Suprapubic skin (tissue), 4 donors: ENCODE data around the gene HIP1. TPM values are rescaled to one million over a fixed set of nuclear protein-coding genes. Genes with fewer than 3 reads are reported as not detected.

Experiments used
- DNase-seq, 2 donors: peaks; one replicate each; pipeline ENCODE4 v3.0.0-alpha.2; 2019; ENCODE audit warnings: low spot score in 2 of 2
- H3K27ac ChIP-seq: fragments of 200-600 bp; sonication (generic); one replicate; pipeline ENCODE4 v1.5.1; 2019
- H3K27me3 ChIP-seq: fragments of 200-600 bp; sonication (generic); one replicate; pipeline ENCODE4 v1.5.1; 2019
- H3K36me3 ChIP-seq: fragments of 200-600 bp; sonication (generic); one replicate; pipeline ENCODE4 v1.5.1; 2019
- H3K4me1 ChIP-seq: fragments of 200-600 bp; sonication (generic); one replicate; pipeline ENCODE4 v1.5.1; 2019
- H3K4me3 ChIP-seq: fragments of 200-600 bp; sonication (generic); one replicate; pipeline ENCODE4 v1.5.1; 2019; ENCODE audit warnings: mild to moderate bottlenecking
- H3K9me3 ChIP-seq: fragments of 200-600 bp; sonication (generic); one replicate; pipeline ENCODE4 v1.5.1; 2019
- CTCF ChIP-seq, 2 donors: fragments of 200-600 bp in 1 of 2; fragments of 450-650 bp in 1 of 2; sonication (generic) in 1 of 2; IDR thresholded peaks; one replicate each; pipeline ENCODE4 v1.5.1; 2016 to 2019; ENCODE audit warnings: antibody characterized with exemption in 2 of 2, mild to moderate bottlenecking in 1 of 2, moderate library complexity in 1 of 2
- EP300 ChIP-seq: sonication (generic); formaldehyde crosslinking; IDR thresholded peaks from one replicate; pipeline ENCODE4 v1.6.1; 2017; ENCODE audit warnings: antibody characterized with exemption
- POLR2A ChIP-seq, 2 donors: fragments of 450-650 bp; IDR thresholded peaks; one replicate each; pipeline ENCODE4 v1.6.1; 2017; ENCODE audit warnings: antibody characterized with exemption in 2 of 2, mild to moderate bottlenecking in 2 of 2, moderate library complexity in 2 of 2
- POLR2AphosphoS5 ChIP-seq, 3 donors: sonication (generic); formaldehyde crosslinking; IDR thresholded peaks; one replicate each; pipeline ENCODE4 v1.6.1; 2017; ENCODE audit warnings: antibody characterized with exemption in 3 of 3
- WGBS: methylation state at CpG from one replicate; pipeline ENCODE4 v1.1.5; 2018; 5-methylcytosine and 5-hydroxymethylcytosine counted together
- total RNA-seq, 4 donors: library from RNA; depleted of rRNA; stranded (reverse); fragments of >200 nt; gene quantifications; one replicate each; pipeline ENCODE4 v1.1.0, GENCODE V29; 2016

HIP1 gene
- total RNA-seq, 4 donors from 2014 or later, result 16.0 to 29.4 (median 22.3) TPM

GRCh38 chr7:75555736-75556135 is 183.0 kb downstream of the HIP1 start:
- no peaks in the 10 kb centered on the region for H3K9me3 ChIP-seq
- DNase-seq, result no peak
- no peaks in the 10 kb centered on the region for H3K27me3 ChIP-seq
- peaks cover 85% of the 10 kb centered on the region for H3K36me3 ChIP-seq
- WGBS, result 99% methylated on average over 10 of the region's 13 CpGs
- H3K4me1 ChIP-seq, result no peaks in the 10 kb centered on the region
- H3K27ac ChIP-seq, result no peak overlapping the region
- no peak overlapping the region for H3K4me3 ChIP-seq
- TF ChIP-seq POLR2AphosphoS5 (IDR thresholded peaks at IDR 0.05) (no peak), EP300 (no peak), POLR2A (IDR thresholded peaks at IDR 0.05) (no peak), CTCF (IDR thresholded peaks at IDR 0.05) (no peak)

GRCh38 chr7:75546237-75547015 is 192.3 kb downstream of the HIP1 start:
- Histone ChIP-seq H3K36me3 (peaks cover 78% of the 10 kb centered on the region), H3K27me3 (no peaks in the 10 kb centered on the region), H3K4me3 (no peak overlapping the region), H3K4me1 (no peaks in the 10 kb centered on the region), H3K9me3 (no peaks in the 10 kb centered on the region), H3K27ac (no peak overlapping the region)
- WGBS, result 89% methylated on average over 15 of the region's 15 CpGs
- DNase-seq, result no peak
- TF ChIP-seq POLR2AphosphoS5 (IDR thresholded peaks at IDR 0.05), result no peak
- no peak for TF ChIP-seq POLR2A (IDR thresholded peaks at IDR 0.05)
- no peak for TF ChIP-seq CTCF (IDR thresholded peaks at IDR 0.05)

- H3K4me1 ChIP-seq, result no peaks in the 10 kb centered on the region
- H3K4me3 ChIP-seq, result no peak overlapping the region
- no peak for TF ChIP-seq EP300
- no peak for TF ChIP-seq CTCF (IDR thresholded peaks at IDR 0.05)
- TF ChIP-seq POLR2AphosphoS5 (IDR thresholded peaks at IDR 0.05), result no peak
- no peak for TF ChIP-seq POLR2A (IDR thresholded peaks at IDR 0.05)
- no peak overlapping the region for H3K27ac ChIP-seq
- no peaks in the 10 kb centered on the region for H3K9me3 ChIP-seq
- 87% methylated on average over 5 of the region's 5 CpGs for WGBS
- H3K36me3 ChIP-seq, result peaks cover 66% of the 10 kb centered on the region
- H3K27me3 ChIP-seq, result no peaks in the 10 kb centered on the region
- DNase-seq, result peak in 1 of 2 donors; percentile 31
Measured at GRCh38 chr7:75537731-75538130, 201.0 kb downstream of the HIP1 start.

GRCh38 chr7:75536940-75537538 is 201.7 kb downstream of the HIP1 start:
- H3K4me1 ChIP-seq, result no peaks in the 10 kb centered on the region
- 92% methylated on average over 16 of the region's 18 CpGs for WGBS
- H3K27me3 ChIP-seq, result no peaks in the 10 kb centered on the region
- DNase-seq, result peak in 1 of 2 donors; percentile 52
- H3K27ac ChIP-seq, result no peak overlapping the region
- peaks cover 59% of the 10 kb centered on the region for H3K36me3 ChIP-seq
- TF ChIP-seq CTCF (IDR thresholded peaks at IDR 0.05) (no peak), POLR2AphosphoS5 (IDR thresholded peaks at IDR 0.05) (no peak), EP300 (no peak), POLR2A (IDR thresholded peaks at IDR 0.05) (no peak)
- no peaks in the 10 kb centered on the region for H3K9me3 ChIP-seq
- no peak overlapping the region for H3K4me3 ChIP-seq

- no peaks in the 10 kb centered on the region for H3K4me1 ChIP-seq
- H3K9me3 ChIP-seq, result no peaks in the 10 kb centered on the region
- 94% methylated on average over 4 of the region's 4 CpGs for WGBS
- H3K27me3 ChIP-seq, result no peaks in the 10 kb centered on the region
- DNase-seq, result peak in 1 of 2 donors; percentile 32
- peaks cover 54% of the 10 kb centered on the region for H3K36me3 ChIP-seq
- H3K4me3 ChIP-seq, result no peak overlapping the region
- H3K27ac ChIP-seq, result no peak overlapping the region
- TF ChIP-seq CTCF (IDR thresholded peaks at IDR 0.05) (no peak), EP300 (no peak), POLR2A (IDR thresholded peaks at IDR 0.05) (no peak), POLR2AphosphoS5 (IDR thresholded peaks at IDR 0.05) (no peak)
Measured at GRCh38 chr7:75536491-75536890, 202.2 kb downstream of the HIP1 start.
